HG03460 (cell line): ENCODE measurements around the gene CLC.
"Not testable (repeated sequence)": the region's sequence is repeated elsewhere in the genome, so short reads cannot be mapped to it uniquely, and the experiment has no call there.

Source experiments
- ATAC-seq: cut with Tn5 transposase; IDR thresholded peaks from one replicate; pipeline ENCODE4 v1.9.1; 2021; ENCODE audit not compliant: unreplicated experiment

The CLC gene

DNA sequence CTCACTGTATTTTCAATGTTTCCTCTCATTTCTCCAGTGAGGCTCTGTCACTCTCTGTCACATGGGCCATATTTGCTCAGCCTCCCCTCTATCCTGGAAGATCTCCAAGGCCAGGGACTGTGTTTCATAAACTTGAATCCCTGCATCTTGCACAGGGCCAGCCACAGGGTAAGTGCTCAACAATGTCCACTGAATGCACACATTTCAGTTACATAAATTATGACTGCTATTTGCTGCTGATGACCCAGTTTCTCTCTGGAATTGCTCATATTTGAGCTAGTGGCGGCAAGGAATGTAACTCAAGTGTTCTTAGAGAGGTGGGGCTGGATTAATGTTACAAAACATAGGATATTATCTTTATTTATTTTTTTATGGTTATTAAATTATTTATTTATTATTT lies 6.1 kb downstream of the CLC start:
- no peak for ATAC-seq

DNA sequence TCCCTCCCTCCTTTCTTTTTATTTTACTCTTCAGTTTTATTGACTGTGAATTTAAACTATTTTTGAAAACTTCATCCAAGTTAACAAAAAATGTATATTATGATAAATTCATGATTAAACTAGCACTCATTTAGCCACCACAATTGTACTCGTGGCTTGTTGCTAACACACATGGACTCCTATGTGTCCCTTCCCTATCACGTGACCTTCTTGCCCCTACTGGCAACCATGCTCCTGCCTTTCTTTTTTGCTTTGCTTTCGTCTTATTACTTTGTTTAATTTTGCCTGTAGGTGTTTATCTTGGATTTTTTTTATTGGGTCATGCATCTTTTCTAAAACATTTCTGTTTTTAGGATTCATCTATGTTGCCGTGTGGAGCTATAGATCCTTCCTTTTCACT lies 8.2 kb downstream of the CLC start:
- ATAC-seq: no peak

DNA sequence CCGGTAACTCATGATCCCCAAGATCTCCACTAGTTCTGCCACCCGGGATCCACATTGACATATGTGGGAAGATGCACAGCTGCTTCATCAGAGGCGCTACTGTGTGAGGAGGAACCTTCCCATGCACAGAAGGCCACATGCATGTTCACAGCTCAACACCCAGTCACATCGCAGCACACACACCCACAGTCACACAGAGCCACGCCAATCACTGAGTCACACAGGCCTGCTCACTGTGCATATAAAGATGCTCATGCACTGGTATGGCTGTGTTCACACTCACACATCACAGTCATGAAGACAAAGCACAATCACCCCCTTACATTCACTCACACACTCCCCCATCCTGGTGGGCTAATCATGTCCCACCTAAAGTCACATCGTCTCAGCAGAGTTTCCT lies 9.8 kb downstream of the CLC start:
- ATAC-seq: no peak

DNA sequence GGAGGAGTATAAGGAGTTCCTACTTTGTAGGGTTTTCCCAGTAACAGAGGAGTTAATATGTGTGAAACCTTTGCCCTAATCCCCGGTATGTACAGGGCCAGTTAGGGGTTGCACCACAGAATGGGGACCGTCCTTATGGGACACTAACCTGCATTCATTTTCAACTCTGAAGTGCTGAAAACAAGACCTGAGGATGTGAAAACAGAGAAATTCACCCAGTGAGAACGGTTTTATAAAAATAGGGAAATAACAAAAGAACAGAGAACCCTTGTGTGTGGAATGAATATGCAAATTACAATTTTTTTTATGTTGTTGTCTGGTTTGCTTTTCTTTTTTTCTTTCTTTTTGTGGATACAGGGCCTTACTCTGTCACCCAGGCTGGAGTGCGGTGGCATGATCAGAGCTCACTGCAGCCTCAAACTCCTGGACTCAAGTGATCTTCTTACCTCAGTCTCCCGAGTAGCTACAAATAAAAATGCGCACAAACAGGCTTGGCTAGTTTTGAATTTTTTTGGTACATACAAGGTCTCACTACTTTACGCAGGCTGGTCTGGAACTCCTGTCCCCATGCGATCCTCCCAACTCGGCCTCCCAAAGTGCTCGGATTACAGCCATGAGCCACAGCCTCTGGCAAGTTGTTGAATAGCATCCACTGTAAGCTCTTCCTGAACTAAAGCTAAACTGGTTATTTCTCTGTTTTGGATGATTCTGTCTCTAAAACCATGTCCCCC lies 10.6 kb downstream of the CLC start:
- ATAC-seq: no peak

GRCh38 chr19:39725995-39726394 lies 11.8 kb downstream of the CLC start:
- ATAC-seq: no peak

- ATAC-seq: not testable (repeated sequence)
Observed at GRCh38 chr19:39720144-39720543, 17.7 kb downstream of the CLC start.

GRCh38 chr19:39710333-39710890 lies 27.4 kb downstream of the CLC start:
- ATAC-seq: no peak

DNA sequence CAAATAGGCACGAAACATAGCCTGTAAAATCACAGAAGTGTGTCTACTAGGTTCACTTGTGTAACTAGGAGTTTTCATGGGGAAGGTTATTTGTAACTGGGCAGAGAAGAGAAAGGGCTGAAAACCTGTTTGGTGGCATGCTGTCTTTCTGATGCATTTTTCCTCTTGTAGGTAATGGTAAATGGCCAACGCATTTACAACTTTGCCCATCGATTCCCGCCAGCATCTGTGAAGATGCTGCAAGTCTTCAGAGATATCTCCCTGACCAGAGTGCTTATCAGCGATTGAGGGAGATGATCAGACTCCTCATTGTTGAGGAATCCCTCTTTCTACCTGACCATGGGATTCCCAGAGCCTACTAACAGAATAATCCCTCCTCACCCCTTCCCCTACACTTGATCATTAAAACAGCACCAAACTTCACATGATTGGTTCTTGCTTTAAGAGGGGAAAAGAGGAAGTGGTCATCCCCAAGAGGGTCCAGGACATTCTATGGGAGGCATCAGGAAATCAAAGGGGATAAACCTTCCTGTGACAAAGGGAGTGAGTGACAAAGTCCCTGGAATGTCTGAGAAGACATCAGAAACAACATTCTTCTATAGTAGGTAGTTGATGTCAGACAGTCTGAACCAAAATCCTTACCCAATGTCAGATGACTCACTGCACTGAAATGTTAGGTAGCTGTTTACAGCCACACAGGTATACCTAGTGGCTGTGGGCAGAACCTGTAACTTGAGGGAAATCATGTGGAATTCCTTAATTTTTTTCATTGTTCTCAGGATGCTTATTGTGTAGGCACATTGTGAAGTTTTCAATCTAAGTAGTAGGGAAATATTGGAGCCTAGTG lies 28.6 kb downstream of the CLC start:
- no peak for ATAC-seq

GRCh38 chr19:39708594-39708993 lies 29.2 kb downstream of the CLC start:
- no peak for ATAC-seq

- no peak for ATAC-seq
Observed at GRCh38 chr19:39705578-39706188, 32.1 kb downstream of the CLC start.

DNA sequence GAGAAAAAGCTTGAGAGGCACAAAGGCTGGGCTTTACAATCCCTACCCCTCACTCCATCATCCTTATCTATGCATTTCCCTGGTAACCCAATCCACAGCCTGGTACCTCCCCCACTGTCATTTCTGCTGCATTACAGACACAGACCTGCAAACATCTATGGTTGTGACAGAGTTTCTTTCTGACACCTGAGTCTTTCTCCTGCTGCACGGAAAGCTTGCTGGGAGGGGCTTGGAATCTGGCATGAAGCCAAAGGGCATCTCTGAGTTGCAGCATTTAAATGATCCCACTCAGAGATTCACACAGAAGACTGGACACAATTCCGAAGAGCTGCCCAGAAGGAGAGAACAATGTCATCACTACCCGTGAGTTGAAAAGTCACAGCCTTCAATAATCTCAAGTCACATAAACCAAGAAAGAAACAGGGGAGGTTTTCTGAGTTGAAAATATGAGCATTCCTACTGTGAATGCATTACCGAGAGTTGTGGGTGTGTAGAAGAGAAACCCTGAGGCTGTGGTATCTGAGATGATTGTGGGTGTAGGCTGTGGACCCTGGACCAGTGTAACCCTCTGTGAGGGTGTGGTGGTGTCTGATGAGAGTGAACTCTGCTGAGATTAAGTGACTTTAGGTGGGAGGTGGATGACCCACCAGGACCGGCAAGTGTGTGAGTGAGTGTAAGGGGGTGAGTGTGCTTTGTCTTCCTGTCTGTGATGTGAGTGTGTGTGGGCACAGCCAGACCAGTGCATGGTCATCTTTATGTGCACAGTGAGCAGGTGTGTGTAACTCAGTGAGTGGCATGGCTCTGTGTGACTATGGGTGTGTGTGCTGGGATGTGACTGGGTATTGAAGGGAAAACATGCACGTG lies 33.4 kb downstream of the CLC start, which contains the start of gene LGALS14:
LGALS14 (plus strand) TSS at position 301 of the 864 bp plus-strand sequence; CDS start at position 349, 48 bp downstream.
- no peak for ATAC-seq

DNA sequence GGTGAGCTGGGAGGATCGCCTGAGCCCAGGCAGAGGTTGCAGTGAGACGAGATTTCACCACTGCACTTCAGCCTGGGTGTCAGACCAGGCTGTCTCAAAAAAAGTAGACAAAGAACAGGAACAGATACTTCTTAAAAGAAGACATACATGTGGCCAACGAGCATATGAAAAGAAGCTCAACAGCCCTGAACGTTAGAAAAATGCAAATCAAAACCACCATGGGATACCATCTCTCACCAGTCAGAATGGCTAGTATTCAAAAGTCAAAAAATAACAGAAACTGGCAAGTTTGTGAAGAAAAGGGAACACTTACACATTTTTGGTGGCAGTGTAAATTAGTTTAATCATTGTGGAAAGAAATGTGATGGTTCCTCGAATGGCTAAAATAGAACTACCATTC lies 36.5 kb downstream of the CLC start:
- peak; percentile 45 for ATAC-seq

GRCh38 chr19:39698535-39698934 lies 39.3 kb downstream of the CLC start:
- ATAC-seq: no peak

DNA sequence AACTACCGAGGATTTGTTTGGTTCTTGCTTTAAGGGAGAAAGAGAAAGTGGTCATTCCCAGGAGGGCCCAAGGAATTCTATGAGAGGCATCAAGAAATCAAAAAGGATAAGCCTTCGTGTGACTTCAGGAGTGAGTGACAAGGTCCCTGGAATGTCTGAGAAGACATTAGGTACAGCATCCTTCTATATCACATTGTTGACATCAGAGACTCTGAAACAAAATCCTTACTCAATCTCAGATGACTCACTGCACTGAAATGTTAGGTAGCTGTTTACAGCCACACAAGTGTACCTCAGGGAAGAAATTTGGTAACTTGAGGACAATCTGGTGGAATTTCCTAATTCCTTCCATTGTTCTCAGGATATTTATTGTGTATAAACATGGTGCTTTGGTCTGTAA lies 41.4 kb downstream of the CLC start:
- ATAC-seq: no peak

- ATAC-seq: no peak
Observed at GRCh38 chr19:39695759-39696158, 42.1 kb downstream of the CLC start.

GRCh38 chr19:39692822-39693221 lies 45.0 kb downstream of the CLC start:
- ATAC-seq: no peak

- ATAC-seq: no peak
Observed at GRCh38 chr19:39692166-39692565, 45.7 kb downstream of the CLC start.

DNA sequence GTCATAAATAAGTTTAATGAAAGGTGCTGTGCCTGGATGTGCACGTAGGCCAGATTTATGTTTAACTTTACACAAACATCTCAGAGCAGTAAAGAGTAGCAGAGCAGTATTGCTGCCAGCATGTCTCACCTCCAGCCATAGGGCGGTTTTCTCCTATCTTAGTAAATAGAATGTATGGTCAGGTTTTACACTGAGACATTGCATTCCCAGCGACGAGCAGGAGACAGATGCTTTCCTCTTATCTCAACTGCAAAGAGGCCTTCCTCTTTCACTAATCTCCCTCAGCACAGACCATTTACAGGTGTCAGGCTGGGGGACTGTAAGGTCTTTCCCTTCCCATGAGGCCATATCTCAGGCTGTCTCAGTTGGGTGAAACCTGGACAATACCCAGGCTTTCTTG lies 49.2 kb downstream of the CLC start:
- ATAC-seq: not testable (repeated sequence)

DNA sequence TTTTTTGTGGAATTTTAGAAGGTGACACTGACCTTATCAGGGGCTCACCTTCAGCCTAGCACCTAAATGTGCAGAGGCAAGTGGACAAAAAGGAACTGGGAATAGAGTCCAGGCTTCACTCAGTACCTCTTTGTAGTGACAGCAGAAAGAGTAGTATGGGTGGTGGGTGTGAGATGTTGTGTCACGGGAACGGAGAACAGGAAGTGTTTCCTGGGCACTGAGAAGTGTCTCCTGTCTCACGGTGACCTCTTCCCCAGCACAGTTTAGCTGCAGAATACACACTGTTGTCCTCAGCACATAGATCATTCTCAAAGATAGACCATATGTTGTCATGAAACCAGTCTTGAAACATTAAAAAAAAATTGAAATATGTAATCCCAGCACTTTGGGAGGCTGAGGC lies 51.1 kb downstream of the CLC start:
- no peak for ATAC-seq

DNA sequence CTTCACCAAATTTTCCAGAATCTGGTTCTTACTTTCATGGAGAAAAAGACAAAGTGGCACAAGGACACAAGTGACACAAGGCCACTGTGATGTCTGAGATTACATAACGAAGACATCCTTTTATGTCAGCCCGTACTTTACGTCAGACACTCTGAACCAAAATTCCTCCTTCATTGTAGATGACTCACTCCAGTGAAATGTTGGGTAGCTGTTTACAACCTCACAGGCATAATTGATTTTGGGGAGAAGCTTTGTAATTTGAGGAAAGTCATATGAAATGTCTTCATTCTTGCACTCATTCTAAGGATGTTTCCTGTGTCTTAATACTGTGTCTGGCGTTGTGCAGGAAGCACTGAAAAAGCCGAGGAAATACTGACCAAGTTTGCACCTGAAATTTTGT lies 53.6 kb downstream of the CLC start:
- ATAC-seq: no peak

DNA sequence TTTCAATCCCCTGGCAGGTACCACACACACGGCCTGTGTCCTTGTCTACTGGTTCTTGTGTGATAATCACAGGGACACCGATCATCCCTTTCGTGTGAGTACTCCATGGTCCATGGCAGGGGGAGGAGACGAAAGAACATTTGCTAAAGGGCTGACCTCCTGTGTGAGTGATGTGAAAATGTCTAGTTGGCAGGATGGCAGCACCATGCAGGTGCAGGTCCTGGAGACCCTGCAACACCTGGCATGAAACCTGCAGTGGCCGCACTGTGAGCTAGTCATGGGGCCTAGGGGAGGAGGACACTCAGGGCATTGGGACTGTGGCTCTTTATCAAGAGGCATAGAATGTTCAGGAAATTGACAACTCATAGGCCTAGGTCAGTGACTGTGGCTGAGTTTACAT lies 56.4 kb downstream of the CLC start:
- ATAC-seq: no peak
